HG03139 (cell line): ENCODE results near the gene CELF2.

Experiments used
- ATAC-seq: cut with Tn5 transposase; IDR thresholded peaks from one replicate; pipeline ENCODE4 v1.9.1; 2021; ENCODE audit not compliant: unreplicated experiment

The CELF2 gene

GRCh38 chr10:11317936-11318670 is 300.4 kb downstream of the CELF2 start:
- no peak for ATAC-seq

- no peak for ATAC-seq
Measured at GRCh38 chr10:11318826-11319598, 301.3 kb downstream of the CELF2 start.

GRCh38 chr10:11319990-11320602 is 302.4 kb downstream of the CELF2 start:
- ATAC-seq = no peak

- ATAC-seq = no peak
Measured at GRCh38 chr10:11320809-11321520, 303.3 kb downstream of the CELF2 start.

- no peak for ATAC-seq
Measured at GRCh38 chr10:11322698-11323097, 305.0 kb downstream of the CELF2 start.

- no peak for ATAC-seq
Measured at GRCh38 chr10:11324761-11325321, 307.2 kb downstream of the CELF2 start.

GRCh38 chr10:11325817-11326216 is 308.1 kb downstream of the CELF2 start:
- no peak for ATAC-seq

GRCh38 chr10:11326241-11326640 is 308.6 kb downstream of the CELF2 start:
- no peak for ATAC-seq

- ATAC-seq = no peak
Measured at GRCh38 chr10:11326913-11327616, 309.4 kb downstream of the CELF2 start.

GRCh38 chr10:11328264-11329061 is 310.8 kb downstream of the CELF2 start:
- no peak for ATAC-seq

GRCh38 chr10:11329062-11329673 is 311.5 kb downstream of the CELF2 start:
- ATAC-seq = no peak

GRCh38 chr10:11330383-11331045 is 312.8 kb downstream of the CELF2 start:
- ATAC-seq = no peak

- ATAC-seq = no peak
Measured at GRCh38 chr10:11331046-11331577, 313.4 kb downstream of the CELF2 start.

GRCh38 chr10:11331726-11332125 is 314.1 kb downstream of the CELF2 start:
- no peak for ATAC-seq

GRCh38 chr10:11332846-11333245 is 315.2 kb downstream of the CELF2 start:
- no peak for ATAC-seq

GRCh38 chr10:11334436-11334835 is 316.8 kb downstream of the CELF2 start:
- ATAC-seq = no peak

GRCh38 chr10:11335167-11335652 is 317.5 kb downstream of the CELF2 start:
- no peak for ATAC-seq

GRCh38 chr10:11335881-11336430 is 318.3 kb downstream of the CELF2 start:
- no peak for ATAC-seq
